Left hindlimb (tissue), 1 donor: ENCODE measurements around the gene CD33.

Experiments
- DNase-seq: peaks from one replicate; pipeline ENCODE4 v3.0.0-alpha.2; 2018

The CD33 gene

DNA sequence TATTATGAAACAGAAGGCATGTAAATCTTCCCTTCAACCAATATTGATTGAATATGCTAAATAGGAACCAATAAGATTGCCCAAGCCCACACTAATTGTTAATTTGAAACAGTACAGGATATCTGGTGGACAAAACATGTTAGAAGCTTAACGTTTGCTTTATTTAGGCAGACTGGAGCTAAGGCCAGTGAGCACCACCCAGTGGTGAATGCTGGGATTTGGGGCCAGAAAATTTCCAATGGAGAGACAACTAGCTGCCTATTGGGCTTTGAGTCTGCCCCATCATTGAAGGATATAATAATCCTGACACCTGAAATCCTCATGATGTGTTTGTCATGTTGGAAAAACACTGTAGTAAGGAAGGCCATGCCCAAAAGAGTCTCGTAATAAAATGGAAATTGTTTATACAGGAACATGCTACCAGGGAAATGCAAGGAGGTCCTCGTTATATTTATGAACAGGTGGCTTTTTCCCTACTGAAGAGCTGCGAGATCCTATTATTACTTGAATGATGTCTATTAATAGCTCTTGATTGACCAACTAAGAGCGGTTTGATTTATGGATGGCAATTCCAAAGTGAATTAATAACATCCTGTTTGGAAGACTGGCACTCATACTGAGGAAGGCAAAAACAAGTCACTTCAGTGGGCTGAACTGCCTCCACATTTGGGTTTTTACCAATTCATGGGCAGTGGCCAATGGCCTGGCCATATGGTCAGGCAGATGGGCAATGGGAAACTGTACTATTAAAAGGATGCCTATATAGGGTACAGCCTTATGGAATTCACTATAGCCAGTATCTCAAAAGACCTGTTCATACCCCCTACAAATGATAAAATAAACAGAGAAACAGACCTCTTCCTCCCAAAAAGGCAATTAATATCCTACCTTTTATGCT is 34.7 kb downstream of the CD33 start:
- DNase-seq: no peak

DNA sequence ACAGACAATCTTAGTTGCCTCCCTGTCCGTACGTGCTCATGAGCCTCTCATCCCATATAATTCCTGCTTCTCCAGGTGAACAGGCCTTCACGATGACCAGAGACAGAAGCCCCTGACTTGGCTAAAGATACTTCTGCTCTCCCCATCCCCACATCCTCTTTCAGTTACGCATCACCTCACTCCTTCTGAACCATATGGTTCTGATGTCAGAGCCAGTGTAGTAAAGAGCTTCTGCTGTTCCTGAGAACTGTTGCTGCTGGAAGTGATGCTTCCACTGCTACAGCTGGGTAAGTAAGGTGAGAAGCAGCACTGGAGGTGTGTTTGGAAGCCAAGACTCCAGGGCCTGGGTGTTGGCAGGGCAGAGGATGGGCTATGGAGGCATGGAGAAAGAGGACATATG is 38.9 kb downstream of the CD33 start:
- DNase-seq: no peak

- DNase-seq: no peak
Measured at GRCh38 chr19:51271067-51271466, 46.2 kb downstream of the CD33 start.

DNA sequence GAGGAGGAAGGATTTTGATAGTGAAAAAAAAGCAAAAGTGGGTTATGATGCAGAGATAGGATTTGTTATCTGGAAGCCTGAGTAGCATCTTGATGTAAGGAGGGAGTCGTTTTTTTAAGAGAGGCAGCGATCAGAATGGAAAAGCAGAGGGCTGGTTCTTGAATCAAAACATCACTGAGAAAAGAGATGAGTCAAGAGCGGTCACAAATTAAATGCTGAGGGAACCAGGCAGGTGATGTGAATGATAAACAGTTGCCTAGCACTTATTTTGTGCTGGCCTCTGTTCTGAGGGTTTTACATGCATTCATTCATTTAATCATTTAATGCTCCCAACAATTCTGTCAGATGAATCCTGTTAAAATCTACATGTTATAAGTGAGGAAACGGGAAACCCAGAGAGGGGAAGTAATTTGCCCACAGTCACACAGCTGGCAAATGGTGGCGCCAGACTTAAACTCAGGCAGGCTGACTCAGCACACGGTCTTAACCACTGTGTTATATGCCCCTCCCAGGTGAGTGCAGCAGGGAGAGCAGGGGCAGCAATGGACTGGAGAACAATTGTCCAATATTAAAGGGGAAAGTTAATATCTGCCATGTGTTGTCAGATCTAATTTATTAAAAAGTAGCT is 47.4 kb downstream of the CD33 start:
- DNase-seq: no peak

GRCh38 chr19:51274049-51274770 is 49.3 kb downstream of the CD33 start:
- no peak for DNase-seq

- no peak for DNase-seq
Measured at GRCh38 chr19:51277112-51277511, 52.2 kb downstream of the CD33 start.

DNA sequence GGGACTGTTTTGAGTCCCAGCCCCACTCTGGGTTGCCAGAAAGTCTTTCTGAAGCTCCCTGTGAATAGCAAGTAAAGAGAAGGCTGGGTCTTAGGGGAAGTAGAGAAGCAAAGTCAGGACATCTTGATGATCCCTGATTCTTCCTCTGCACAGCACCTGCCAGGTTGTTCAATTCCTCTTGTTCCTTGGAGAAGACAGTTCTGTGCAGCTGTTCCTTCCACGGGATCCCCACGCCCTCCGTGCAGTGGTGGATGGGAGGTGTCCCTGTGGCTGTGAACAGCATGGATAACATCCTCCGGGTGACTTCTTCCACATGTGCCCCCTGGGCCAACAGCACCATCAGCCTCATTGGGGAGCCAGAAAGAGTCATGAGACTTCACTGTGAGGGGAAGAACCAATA is 57.5 kb downstream of the CD33 start:
- no peak for DNase-seq

DNA sequence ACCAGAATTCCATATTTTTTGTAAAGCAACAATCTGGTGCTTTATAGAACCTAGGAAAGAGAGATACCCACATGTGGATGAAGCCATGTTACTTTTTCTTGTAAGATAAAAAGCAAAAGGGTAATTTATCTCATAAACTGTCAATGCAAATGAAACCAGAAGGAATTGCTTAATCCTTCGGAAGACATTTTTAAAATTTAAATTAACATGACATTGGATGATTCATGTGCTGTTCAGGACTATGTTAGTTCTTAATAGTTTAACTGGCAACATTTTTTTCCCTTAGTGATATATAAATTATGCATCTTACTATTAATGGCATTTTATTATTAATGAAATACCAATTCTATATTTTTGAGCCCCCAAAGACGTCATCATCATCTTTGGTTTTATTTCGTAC is 60.8 kb downstream of the CD33 start:
- DNase-seq: no peak
